Sigmoid colon (tissue), 7 donors: ENCODE measurements around the gene BCAS3. TPM values are rescaled to one million over a fixed set of nuclear protein-coding genes. Genes with fewer than 3 reads are reported as not detected.
"Not testable (repeated sequence)": the region's sequence is repeated elsewhere in the genome, so short reads cannot be mapped to it uniquely, and the experiment has no call there.

ENCODE experiments used
- DNase-seq: peaks from one replicate; pipeline ENCODE4 v3.0.0-alpha.2; 2019
- H3K27ac ChIP-seq, 4 donors: fragments of 200-600 bp; sonication (generic); one replicate each; pipeline ENCODE4 v1.5.1; 2016 to 2019; ENCODE audit warnings: mild to moderate bottlenecking in 1 of 4
- H3K27me3 ChIP-seq, 3 donors: fragments of 200-600 bp; sonication (generic); one replicate each; pipeline ENCODE4 v1.5.1; 2019; ENCODE audit warnings: mild to moderate bottlenecking in 1 of 3
- H3K36me3 ChIP-seq, 4 donors: fragments of 200-600 bp; sonication (generic); one replicate each; pipeline ENCODE4 v1.5.1; 2016 to 2019
- H3K4me1 ChIP-seq, 4 donors: fragments of 200-600 bp; sonication (generic); one replicate each; pipeline ENCODE4 v1.5.1; 2017 to 2019
- H3K4me3 ChIP-seq, 4 donors: fragments of 200-600 bp; sonication (generic); one replicate each; pipeline ENCODE4 v1.5.1; 2017 to 2019; ENCODE audit warnings: mild to moderate bottlenecking in 2 of 4, moderate library complexity in 1 of 4
- H3K9me3 ChIP-seq, 4 donors: fragments of 200-600 bp in 3 of 4; sonication (generic) in 3 of 4; one replicate each; pipeline versions ENCODE4 v1.5.1 to v1.6.1; 2013 to 2019
- EP300 ChIP-seq, 4 donors: sonication (generic); formaldehyde crosslinking; IDR thresholded peaks; one replicate each; pipeline ENCODE4 v1.6.1; 2017; ENCODE audit warnings: antibody characterized with exemption in 4 of 4
- POLR2A ChIP-seq, 2 donors: fragments of 450-650 bp; IDR thresholded peaks; one replicate each; pipeline ENCODE4 v1.6.1; 2016; ENCODE audit warnings: antibody characterized with exemption in 2 of 2, mild to moderate bottlenecking in 2 of 2, moderate library complexity in 2 of 2
- POLR2AphosphoS5 ChIP-seq, 4 donors: sonication (generic); formaldehyde crosslinking; IDR thresholded peaks; one replicate each; pipeline ENCODE4 v1.6.1; 2017; ENCODE audit warnings: antibody characterized with exemption in 4 of 4
- WGBS, 2 donors: extraction: QIAGEN DNeasy Blood & Tissue Kit; methylation state at CpG; one replicate each; pipeline ENCODE4 v1.1.7; 2013; 5-methylcytosine and 5-hydroxymethylcytosine counted together
- intact Hi-C: fragments of 100-400 bp; cut with DNase I; formaldehyde crosslinking; loops from one replicate; pipeline ENCODE4 v1.15.1; 2023
- polyA plus RNA-seq, 3 donors: library from polyadenylated mRNA; stranded (reverse); fragments of 200-250 nt; gene quantifications; one replicate each; pipeline ENCODE4 v1.2.3, GENCODE V29; 2013
- total RNA-seq, 4 donors: library from RNA; depleted of rRNA; stranded (reverse); fragments of >200 nt; gene quantifications; one replicate each; pipeline ENCODE4 v1.1.0, GENCODE V29; 2016
- TF ChIP-seq, protein P1 (sequence below), 4 experiments: fragments of 450-650 bp in 3 of 4; fragments of 200-600 bp in 1 of 4; IDR thresholded peaks; one replicate each; pipeline ENCODE4 v1.5.1; 2016 to 2019; ENCODE audit warnings: antibody characterized with exemption in 4 of 4, mild to moderate bottlenecking in 3 of 4, moderate library complexity in 2 of 4
- donor health status: healthy with polysubstance abuse.
- donor health status: Bipolar disorder and iron deficiency.
- donor health status: healthy.

The BCAS3 gene
- total and polyA plus RNA-seq, 7 donors = 6.3 to 38.5 (median 28.5) TPM

DNA sequence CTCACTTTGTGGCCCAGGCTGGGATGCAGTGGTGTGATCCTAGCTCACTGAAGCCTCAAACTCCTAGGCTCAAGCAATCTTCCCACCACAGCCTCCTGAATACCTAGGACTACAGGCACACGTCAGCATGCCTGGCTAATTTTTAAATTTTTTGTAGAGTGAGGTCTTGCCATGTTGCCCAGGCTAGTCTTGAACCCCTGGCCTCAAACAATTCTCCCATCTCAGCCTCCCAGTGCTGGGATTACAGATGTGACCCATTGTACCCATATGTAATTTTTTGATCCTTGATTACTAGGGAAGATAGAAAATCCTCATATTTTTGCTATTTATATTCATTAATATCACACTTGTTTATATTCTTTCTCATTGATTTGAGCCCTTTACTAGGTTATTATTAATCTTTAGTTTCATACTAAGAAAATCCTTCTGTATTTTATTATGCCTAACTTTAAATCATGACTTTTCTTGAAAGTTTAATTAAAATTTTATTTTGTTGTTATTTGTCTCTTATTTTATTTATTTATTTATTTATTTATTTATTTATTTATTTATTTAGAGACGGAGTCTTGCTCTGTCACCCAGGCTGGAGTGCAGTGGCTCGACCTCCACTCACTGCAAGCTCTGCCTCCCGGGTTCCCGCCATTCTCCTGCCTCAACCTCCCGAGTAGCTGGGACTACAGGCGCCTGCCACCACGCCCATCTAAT lies 75.4 kb downstream of the BCAS3 start:
- Histone ChIP-seq H3K27ac (no peak overlapping the region), H3K4me1 (no peaks in the 10 kb centered on the region), H3K27me3 (no peaks in the 10 kb centered on the region), H3K4me3 (no peak overlapping the region), H3K9me3 (peaks cover 0 to 5% (median 0%) of the 10 kb centered on the region in 4 donors), H3K36me3 (no peaks in the 10 kb centered on the region)
- WGBS, 2 donors = 92 to 96% methylated on average over 8 of the region's 8 CpGs
- TF ChIP-seq POLR2AphosphoS5 (IDR thresholded peaks at IDR 0.05) (no peak), EP300 (IDR thresholded peaks at IDR 0.05) (no peak), POLR2A (IDR thresholded peaks at IDR 0.05) (no peak)
- TF ChIP-seq, protein P1, sequence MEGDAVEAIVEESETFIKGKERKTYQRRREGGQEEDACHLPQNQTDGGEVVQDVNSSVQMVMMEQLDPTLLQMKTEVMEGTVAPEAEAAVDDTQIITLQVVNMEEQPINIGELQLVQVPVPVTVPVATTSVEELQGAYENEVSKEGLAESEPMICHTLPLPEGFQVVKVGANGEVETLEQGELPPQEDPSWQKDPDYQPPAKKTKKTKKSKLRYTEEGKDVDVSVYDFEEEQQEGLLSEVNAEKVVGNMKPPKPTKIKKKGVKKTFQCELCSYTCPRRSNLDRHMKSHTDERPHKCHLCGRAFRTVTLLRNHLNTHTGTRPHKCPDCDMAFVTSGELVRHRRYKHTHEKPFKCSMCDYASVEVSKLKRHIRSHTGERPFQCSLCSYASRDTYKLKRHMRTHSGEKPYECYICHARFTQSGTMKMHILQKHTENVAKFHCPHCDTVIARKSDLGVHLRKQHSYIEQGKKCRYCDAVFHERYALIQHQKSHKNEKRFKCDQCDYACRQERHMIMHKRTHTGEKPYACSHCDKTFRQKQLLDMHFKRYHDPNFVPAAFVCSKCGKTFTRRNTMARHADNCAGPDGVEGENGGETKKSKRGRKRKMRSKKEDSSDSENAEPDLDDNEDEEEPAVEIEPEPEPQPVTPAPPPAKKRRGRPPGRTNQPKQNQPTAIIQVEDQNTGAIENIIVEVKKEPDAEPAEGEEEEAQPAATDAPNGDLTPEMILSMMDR (IDR thresholded peaks at IDR 0.05) = no peak
- intact Hi-C loops = no loop called here
- DNase-seq = no peak

DNA sequence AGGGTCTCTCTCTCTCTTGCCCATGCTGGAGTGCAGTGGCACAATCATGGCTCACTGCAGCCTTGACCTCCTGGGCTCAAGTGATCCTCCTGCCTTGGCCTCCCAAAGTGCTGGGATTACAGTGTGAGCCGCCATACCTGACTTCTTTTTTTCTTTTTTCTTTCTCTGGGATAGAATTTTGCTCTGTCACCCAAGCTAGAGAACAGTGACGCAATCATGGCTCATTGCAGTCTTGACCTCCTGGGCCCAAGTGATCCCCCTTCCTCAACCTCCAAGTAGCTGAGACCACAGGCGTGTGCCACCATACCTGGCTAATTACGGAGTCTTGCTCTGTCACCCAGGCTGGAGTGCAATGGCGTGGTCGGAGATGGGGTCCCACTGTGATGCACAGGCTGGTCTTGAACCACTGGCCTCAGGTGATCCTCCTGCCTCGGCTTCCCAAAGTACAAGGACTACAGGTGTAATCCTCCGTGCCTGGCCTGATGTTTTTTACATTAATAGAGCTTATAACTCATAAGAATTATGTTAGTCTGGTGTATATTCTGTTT lies 76.5 kb downstream of the BCAS3 start:
- H3K4me1 ChIP-seq = no peaks in the 10 kb centered on the region
- intact Hi-C loops = no loop called here
- no peak for TF ChIP-seq POLR2A (IDR thresholded peaks at IDR 0.05)
- TF ChIP-seq POLR2AphosphoS5 (IDR thresholded peaks at IDR 0.05) = no peak
- 73 to 87% methylated on average over 8 of the region's 8 CpGs for WGBS, 2 donors
- peaks cover 0 to 5% (median 0%) of the 10 kb centered on the region in 4 donors for H3K9me3 ChIP-seq
- H3K27me3 ChIP-seq = no peaks in the 10 kb centered on the region
- H3K27ac ChIP-seq = no peak overlapping the region
- DNase-seq = no peak
- H3K4me3 ChIP-seq = no peak overlapping the region
- H3K36me3 ChIP-seq = no peaks in the 10 kb centered on the region

DNA sequence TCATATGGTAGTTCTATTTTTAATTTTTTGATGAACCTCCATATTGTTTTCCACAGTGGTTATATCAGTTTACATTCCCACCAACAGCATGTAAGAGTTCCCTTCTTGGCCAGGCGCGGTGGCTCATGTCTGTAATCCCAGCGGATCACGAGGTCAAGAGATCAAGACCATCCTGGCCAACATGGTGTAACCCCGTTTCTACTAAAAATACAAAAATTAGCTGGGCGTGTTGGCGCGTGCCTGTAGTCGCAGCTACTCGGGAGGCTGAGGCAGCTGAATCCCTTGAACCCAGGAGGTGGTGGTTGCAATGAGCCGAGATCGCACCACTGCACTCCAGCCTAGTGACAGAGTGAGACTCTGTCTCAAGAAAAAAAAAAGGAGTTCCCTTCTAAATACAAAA lies 79.1 kb downstream of the BCAS3 start:
- intact Hi-C loops, H3K9me3 ChIP-seq: not testable (repeated sequence)

DNA sequence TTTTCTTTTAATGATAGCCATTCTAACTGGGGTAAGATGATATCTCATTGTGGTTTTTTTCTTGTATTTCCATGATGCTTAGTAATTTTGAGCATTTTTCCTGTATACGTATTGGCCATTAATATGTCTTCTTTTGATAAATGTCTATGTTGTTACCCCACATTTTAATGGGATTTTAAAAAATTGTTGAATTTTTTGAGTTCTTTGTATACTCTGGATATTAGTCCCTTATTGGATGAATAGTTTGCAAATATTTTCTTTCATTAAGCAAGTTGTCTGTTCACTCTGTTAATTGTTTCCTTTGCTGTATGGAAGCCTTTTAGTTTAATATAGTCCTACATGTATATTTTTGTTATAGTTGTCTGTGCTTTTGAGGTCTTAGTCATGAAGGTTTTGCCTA lies 79.8 kb downstream of the BCAS3 start:
- Histone ChIP-seq H3K9me3 (peaks cover 0 to 1% (median 0%) of the 10 kb centered on the region in 4 donors), H3K36me3 (peaks cover 0 to 5% (median 0%) of the 10 kb centered on the region in 4 donors), H3K27me3 (no peaks in the 10 kb centered on the region), H3K4me3 (no peak overlapping the region), H3K27ac (no peak overlapping the region), H3K4me1 (no peaks in the 10 kb centered on the region)
- DNase-seq = no peak
- TF ChIP-seq EP300 (IDR thresholded peaks at IDR 0.05) = no peak
- TF ChIP-seq, protein P1 (IDR thresholded peaks at IDR 0.05) = no peak
- TF ChIP-seq POLR2A (IDR thresholded peaks at IDR 0.05) = no peak
- TF ChIP-seq POLR2AphosphoS5 (IDR thresholded peaks at IDR 0.05) = no peak
- intact Hi-C loops = no loop called here
- WGBS, 2 donors = 96 to 98% methylated on average over 1 of the region's 1 CpG

More for the DNA sequence above, 79.1 kb downstream of the BCAS3 start:
- not testable (repeated sequence) for H3K36me3 ChIP-seq, H3K27me3 ChIP-seq, H3K27ac ChIP-seq, DNase-seq, H3K4me3 ChIP-seq, H3K4me1 ChIP-seq
- 81 to 91% methylated on average over 12 of the region's 12 CpGs for WGBS, 2 donors

DNA sequence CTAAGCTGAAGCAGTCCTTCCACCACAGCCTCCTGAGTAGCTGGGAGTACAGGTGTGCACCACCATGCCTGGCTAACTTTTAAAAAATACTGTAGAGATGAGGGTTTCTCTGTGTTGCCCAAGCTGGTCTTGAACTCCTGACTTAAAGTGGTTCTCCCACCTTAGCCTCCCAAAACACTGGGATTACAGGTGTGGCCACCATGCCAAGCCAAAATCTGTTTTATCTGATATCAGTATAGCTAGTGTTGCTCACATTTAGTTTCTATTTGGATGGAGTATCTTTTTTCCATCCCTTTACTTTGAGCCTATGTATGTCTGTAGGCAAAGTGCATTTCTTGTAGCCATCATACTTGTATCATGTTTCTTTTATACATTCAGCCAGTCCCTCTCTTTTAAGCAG lies 82.1 kb downstream of the BCAS3 start:
- Histone ChIP-seq H3K27me3 (no peaks in the 10 kb centered on the region), H3K36me3 (peaks cover 0 to 5% (median 0%) of the 10 kb centered on the region in 4 donors), H3K4me3 (no peak overlapping the region), H3K9me3 (peaks cover 0 to 1% (median 0%) of the 10 kb centered on the region in 4 donors), H3K27ac (no peak overlapping the region), H3K4me1 (no peaks in the 10 kb centered on the region)
- TF ChIP-seq POLR2AphosphoS5 (IDR thresholded peaks at IDR 0.05) = no peak
- no peak for TF ChIP-seq EP300 (IDR thresholded peaks at IDR 0.05)
- TF ChIP-seq POLR2A (IDR thresholded peaks at IDR 0.05) = no peak
- TF ChIP-seq, protein P1 (IDR thresholded peaks at IDR 0.05) = no peak
- no peak for DNase-seq
- intact Hi-C loops = no loop called here

DNA sequence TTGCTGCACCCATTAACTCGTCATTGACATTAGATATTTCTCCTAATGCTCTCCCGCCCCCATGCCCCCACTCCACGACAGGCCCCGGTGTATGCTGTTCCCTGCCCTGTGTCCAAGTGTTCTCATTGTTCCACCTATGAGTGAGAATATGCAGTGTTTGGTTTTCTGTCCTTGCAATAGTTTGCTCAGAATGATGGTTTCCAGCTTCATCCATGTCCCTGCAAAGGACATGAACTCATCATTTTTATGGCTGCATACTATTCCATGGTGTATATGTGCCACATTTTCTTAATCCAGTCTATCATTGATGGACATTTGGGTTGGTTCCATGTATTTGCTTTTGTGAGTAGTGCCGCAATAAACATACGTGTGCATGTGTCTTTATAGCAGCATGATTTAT lies 83.7 kb downstream of the BCAS3 start:
- DNase-seq, H3K4me3 ChIP-seq, H3K4me1 ChIP-seq, H3K36me3 ChIP-seq, H3K27ac ChIP-seq, H3K27me3 ChIP-seq, H3K9me3 ChIP-seq, intact Hi-C loops: not testable (repeated sequence)
- 94 to 95% methylated on average over 6 of the region's 6 CpGs for WGBS, 2 donors
